Type B pancreatic cell (in vitro differentiated cells): ENCODE results near the gene ADRA2B. TPM values are rescaled to one million over a fixed set of nuclear protein-coding genes. Genes with fewer than 3 reads are reported as not detected.

Source experiments
- DNase-seq: peaks from one replicate; pipeline ENCODE4 v3.0.0; 2021; ENCODE audit warnings: mixed read lengths; ENCODE audit not compliant: unreplicated experiment; ENCODE audit errors: extremely low spot score
- H3K27ac Mint-ChIP-seq: 2 replicates; pipeline ENCODE4 v1.8.0; 2021; ENCODE audit warnings: mild to moderate bottlenecking, mixed read lengths
- H3K27me3 Mint-ChIP-seq: 2 replicates; pipeline ENCODE4 v1.8.0; 2021; ENCODE audit warnings: mixed read lengths
- H3K36me3 Mint-ChIP-seq: 2 replicates; pipeline ENCODE4 v1.8.0; 2021; ENCODE audit warnings: mixed read lengths
- H3K4me1 Mint-ChIP-seq: one replicate; pipeline ENCODE4 v1.8.0; 2021; ENCODE audit warnings: mixed read lengths; ENCODE audit not compliant: unreplicated experiment
- H3K4me3 Mint-ChIP-seq: 2 replicates; pipeline ENCODE4 v1.8.0; 2021; ENCODE audit warnings: mild to moderate bottlenecking, mixed read lengths
- H3K9me3 Mint-ChIP-seq: 2 replicates; pipeline ENCODE4 v1.8.0; 2021; ENCODE audit warnings: mixed read lengths
- CTCF ChIP-seq: fragments of 200-600 bp; sonication (generic); conservative IDR thresholded peaks from 2 replicates; pipeline ENCODE4 v1.5.0; 2021; ENCODE audit warnings: antibody characterized with exemption, mild to moderate bottlenecking
- total RNA-seq: library from RNA; stranded (reverse); gene quantifications from 2 replicates; pipeline ENCODE4 v1.2.1, GENCODE V29; 2021; ENCODE audit warnings: low replicate concordance

ADRA2B gene
- total RNA-seq, 1 donor from 2014 or later: 2.4 TPM

GRCh38 chr2:96110621-96111256, 5.6 kb downstream of the ADRA2B start:
- Mint-ChIP-seq H3K9me3 (no peaks in the 10 kb centered on the region), H3K27me3 (peaks cover 6% of the 10 kb centered on the region), H3K36me3 (no peaks in the 10 kb centered on the region), H3K4me1 (peaks cover 11% of the 10 kb centered on the region), H3K27ac (peak overlapping the region; percentile 51), H3K4me3 (no peak overlapping the region)
- no peak for TF ChIP-seq CTCF
- DNase-seq: no peak

DNA sequence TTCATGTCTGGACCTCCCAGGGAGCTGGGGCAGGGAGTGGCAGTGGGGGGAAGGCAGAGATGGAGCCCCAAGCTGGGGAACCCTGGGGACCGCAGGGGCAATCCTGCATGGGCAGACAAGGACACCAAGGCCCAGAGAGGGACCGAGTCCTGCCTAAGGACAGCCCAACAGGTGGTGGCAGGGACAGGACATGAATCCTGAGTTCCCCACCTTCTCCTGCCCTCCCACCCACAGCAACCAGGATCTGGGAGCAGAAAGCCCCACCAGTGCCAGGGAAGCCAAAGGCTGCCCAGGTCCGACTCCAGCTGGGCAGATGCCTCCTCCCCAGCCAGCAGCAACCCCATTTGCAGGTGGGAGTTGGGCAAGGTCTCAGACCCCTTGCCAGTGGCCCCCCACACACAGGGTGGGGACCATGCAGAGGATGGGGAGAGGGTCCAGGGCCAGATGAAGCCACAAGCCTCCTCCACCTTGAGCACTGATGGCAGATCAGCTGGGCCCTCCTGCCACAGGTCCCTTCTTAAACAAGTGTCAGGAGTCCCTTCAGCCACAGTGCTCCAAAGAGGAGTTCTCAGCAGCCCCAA, 6.3 kb downstream of the ADRA2B start:
- Mint-ChIP-seq H3K36me3 (no peaks in the 10 kb centered on the region), H3K27me3 (no peaks in the 10 kb centered on the region)

GRCh38 chr2:96109361-96109680, 7.0 kb downstream of the ADRA2B start:
- TF ChIP-seq CTCF: no peak
- H3K4me3 Mint-ChIP-seq: no peak overlapping the region
- no peak overlapping the region for H3K27ac Mint-ChIP-seq
- H3K36me3 Mint-ChIP-seq: no peaks in the 10 kb centered on the region
- H3K9me3 Mint-ChIP-seq: peaks cover 6% of the 10 kb centered on the region
- DNase-seq: no peak
- H3K27me3 Mint-ChIP-seq: no peaks in the 10 kb centered on the region
- H3K4me1 Mint-ChIP-seq: peaks cover 11% of the 10 kb centered on the region

More for the DNA sequence above, 6.3 kb downstream of the ADRA2B start:
- no peak overlapping the region for H3K4me3 Mint-ChIP-seq
- TF ChIP-seq CTCF: no peak
- peaks cover 3% of the 10 kb centered on the region for H3K9me3 Mint-ChIP-seq
- no peak overlapping the region for H3K27ac Mint-ChIP-seq
- DNase-seq: no peak
- H3K4me1 Mint-ChIP-seq: peaks cover 11% of the 10 kb centered on the region

DNA sequence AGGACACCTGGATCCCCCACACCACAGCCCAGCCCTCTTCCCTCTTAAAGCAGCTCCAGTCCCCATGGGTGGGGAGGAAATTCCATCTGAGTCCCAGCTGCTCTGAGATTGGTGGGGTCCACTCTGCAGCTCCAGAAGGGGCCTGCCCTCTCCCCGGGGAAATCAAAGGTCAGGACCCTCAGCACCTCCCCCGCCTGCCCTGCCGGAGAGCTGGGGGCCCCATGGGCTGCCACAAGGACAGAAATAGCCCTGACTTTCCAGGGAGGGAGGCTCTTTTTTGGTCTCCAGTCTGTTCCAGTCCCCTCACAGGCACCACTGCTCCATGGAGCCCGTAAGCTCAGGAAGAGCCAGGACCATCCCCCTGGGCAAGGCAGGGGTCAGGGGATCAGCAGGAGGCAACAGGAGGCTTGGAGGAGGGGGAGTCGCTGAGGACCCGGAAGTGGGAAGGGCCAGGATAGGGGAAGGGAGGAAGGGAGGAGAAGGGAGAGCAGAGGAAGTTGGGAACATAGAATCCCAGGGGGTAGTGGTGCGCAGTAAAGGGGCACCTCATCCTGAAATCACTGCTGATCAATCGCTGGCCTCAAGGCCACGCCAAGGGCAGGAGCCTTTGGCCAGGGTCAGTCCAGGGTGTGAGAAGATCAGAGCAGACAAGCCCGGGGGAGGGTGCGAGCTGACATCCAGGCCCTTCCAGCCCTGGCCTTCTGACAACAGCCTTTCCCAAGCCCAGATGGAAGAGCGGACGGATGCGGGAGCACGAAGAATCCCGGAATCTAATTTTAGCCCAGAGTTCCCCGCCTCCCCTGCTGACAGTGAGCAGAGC, 7.6 kb downstream of the ADRA2B start:
- DNase-seq: no peak
- Mint-ChIP-seq H3K36me3 (no peaks in the 10 kb centered on the region), H3K4me3 (no peak overlapping the region), H3K27ac (no peak overlapping the region), H3K9me3 (peaks cover 6% of the 10 kb centered on the region), H3K4me1 (peaks cover 11% of the 10 kb centered on the region), H3K27me3 (no peaks in the 10 kb centered on the region)
- TF ChIP-seq CTCF: no peak

DNA sequence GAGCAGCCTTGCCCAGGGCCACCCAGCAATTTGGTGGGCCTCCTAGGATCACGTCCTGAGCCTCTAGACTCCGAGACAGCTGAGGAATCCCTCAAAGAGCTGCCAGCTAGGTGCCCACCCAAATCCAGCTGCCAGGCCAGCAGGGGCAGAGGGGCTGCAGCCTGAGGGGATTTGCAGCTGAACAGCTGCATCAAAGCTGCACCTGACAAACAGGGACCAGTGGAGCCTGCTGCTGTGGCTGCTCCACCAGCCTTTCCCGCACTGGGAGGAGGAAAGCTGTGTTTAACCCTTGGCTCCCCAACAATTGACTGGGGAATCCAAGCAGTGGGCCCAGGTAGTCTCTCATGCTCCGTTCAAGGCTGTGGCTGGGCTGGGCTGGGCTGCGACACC, 8.2 kb downstream of the ADRA2B start:
- Mint-ChIP-seq H3K4me3 (no peak overlapping the region), H3K9me3 (peaks cover 6% of the 10 kb centered on the region), H3K27me3 (no peaks in the 10 kb centered on the region), H3K27ac (no peak overlapping the region), H3K36me3 (no peaks in the 10 kb centered on the region), H3K4me1 (peaks cover 11% of the 10 kb centered on the region)
- TF ChIP-seq CTCF: no peak
- no peak for DNase-seq
